ENCODE data around the gene RDH13. TPM values are rescaled to one million over a fixed set of nuclear protein-coding genes. Genes with fewer than 3 reads are reported as not detected.
A peak's percentile ranks its signal among the peaks of the same experiment; 100 is the strongest.

The RDH13 gene
- total RNA-seq, 2 experiments from 2014 or later = 21.7 to 24.0 TPM

- H3K4me1 Mint-ChIP-seq = no peaks in the 10 kb centered on the region
- no peaks in the 10 kb centered on the region for H3K9me3 Mint-ChIP-seq
- H3K27me3 Mint-ChIP-seq = no peaks in the 10 kb centered on the region
- DNase-seq = no peak
- H3K27ac Mint-ChIP-seq = no peak overlapping the region
- no peak overlapping the region for H3K4me3 Mint-ChIP-seq
- H3K36me3 Mint-ChIP-seq = peaks cover 19% of the 10 kb centered on the region
Measured at GRCh38 chr19:55096061-55096701, 33.2 kb upstream of the RDH13 start.

- H3K9me3 Mint-ChIP-seq = no peaks in the 10 kb centered on the region
- peaks cover 23% of the 10 kb centered on the region for H3K36me3 Mint-ChIP-seq
- H3K4me3 Mint-ChIP-seq = no peak overlapping the region
- no peak overlapping the region for H3K27ac Mint-ChIP-seq
- H3K4me1 Mint-ChIP-seq = no peaks in the 10 kb centered on the region
- DNase-seq = no peak
- no peaks in the 10 kb centered on the region for H3K27me3 Mint-ChIP-seq
Measured at GRCh38 chr19:55095260-55096060, 32.5 kb upstream of the RDH13 start.

GRCh38 chr19:55094456-55095259 lies 31.7 kb upstream of the RDH13 start:
- Mint-ChIP-seq H3K4me1 (no peaks in the 10 kb centered on the region), H3K27ac (no peak overlapping the region), H3K27me3 (peaks cover 3% of the 10 kb centered on the region), H3K36me3 (peaks cover 26% of the 10 kb centered on the region), H3K4me3 (no peak overlapping the region), H3K9me3 (no peaks in the 10 kb centered on the region)
- no peak for DNase-seq

GRCh38 chr19:55092423-55093318 lies 29.7 kb upstream of the RDH13 start:
- Mint-ChIP-seq H3K27ac (no peak overlapping the region), H3K4me1 (peaks cover 12% of the 10 kb centered on the region), H3K27me3 (peaks cover 23% of the 10 kb centered on the region), H3K36me3 (peaks cover 32% of the 10 kb centered on the region), H3K4me3 (no peak overlapping the region), H3K9me3 (no peaks in the 10 kb centered on the region)
- DNase-seq = no peak

GRCh38 chr19:55091955-55092354 lies 29.0 kb upstream of the RDH13 start:
- DNase-seq = no peak
- peaks cover 36% of the 10 kb centered on the region for H3K36me3 Mint-ChIP-seq
- H3K27me3 Mint-ChIP-seq = peaks cover 30% of the 10 kb centered on the region
- H3K4me1 Mint-ChIP-seq = peaks cover 18% of the 10 kb centered on the region
- H3K27ac Mint-ChIP-seq = no peak overlapping the region
- no peaks in the 10 kb centered on the region for H3K9me3 Mint-ChIP-seq
- no peak overlapping the region for H3K4me3 Mint-ChIP-seq

GRCh38 chr19:55091126-55091910 lies 28.4 kb upstream of the RDH13 start:
- Mint-ChIP-seq H3K4me1 (peaks cover 18% of the 10 kb centered on the region), H3K9me3 (no peaks in the 10 kb centered on the region), H3K36me3 (peaks cover 36% of the 10 kb centered on the region), H3K27ac (no peak overlapping the region), H3K4me3 (no peak overlapping the region), H3K27me3 (peaks cover 33% of the 10 kb centered on the region)
- no peak for DNase-seq

GRCh38 chr19:55090564-55090963 lies 27.6 kb upstream of the RDH13 start:
- Mint-ChIP-seq H3K9me3 (no peaks in the 10 kb centered on the region), H3K27ac (no peak overlapping the region)
- no peak for DNase-seq

GRCh38 chr19:55089342-55089944 lies 26.5 kb upstream of the RDH13 start:
- no peak for DNase-seq
- H3K4me1 Mint-ChIP-seq = peaks cover 18% of the 10 kb centered on the region
- H3K27me3 Mint-ChIP-seq = peaks cover 50% of the 10 kb centered on the region
- H3K4me3 Mint-ChIP-seq = no peak overlapping the region
- H3K27ac Mint-ChIP-seq = no peak overlapping the region
- H3K36me3 Mint-ChIP-seq = peaks cover 29% of the 10 kb centered on the region
- no peaks in the 10 kb centered on the region for H3K9me3 Mint-ChIP-seq

More at GRCh38 chr19:55090564-55090963, 27.6 kb upstream of the RDH13 start:
- no peak overlapping the region for H3K4me3 Mint-ChIP-seq
- peaks cover 40% of the 10 kb centered on the region for H3K27me3 Mint-ChIP-seq
- peaks cover 36% of the 10 kb centered on the region for H3K36me3 Mint-ChIP-seq
- H3K4me1 Mint-ChIP-seq = peaks cover 18% of the 10 kb centered on the region

GRCh38 chr19:55088543-55089341 lies 25.8 kb upstream of the RDH13 start:
- H3K36me3 Mint-ChIP-seq = peaks cover 29% of the 10 kb centered on the region
- DNase-seq = peak; percentile 76
- H3K4me1 Mint-ChIP-seq = peaks cover 18% of the 10 kb centered on the region
- peaks cover 56% of the 10 kb centered on the region for H3K27me3 Mint-ChIP-seq
- H3K4me3 Mint-ChIP-seq = no peak overlapping the region
- H3K27ac Mint-ChIP-seq = no peak overlapping the region
- H3K9me3 Mint-ChIP-seq = no peaks in the 10 kb centered on the region

GRCh38 chr19:55088021-55088451 lies 25.1 kb upstream of the RDH13 start:
- Mint-ChIP-seq H3K4me3 (no peak overlapping the region), H3K36me3 (peaks cover 29% of the 10 kb centered on the region), H3K4me1 (peaks cover 18% of the 10 kb centered on the region), H3K27me3 (peaks cover 63% of the 10 kb centered on the region), H3K27ac (no peak overlapping the region), H3K9me3 (no peaks in the 10 kb centered on the region)
- no peak for DNase-seq

- Mint-ChIP-seq H3K27me3 (peaks cover 69% of the 10 kb centered on the region), H3K27ac (no peak overlapping the region), H3K4me1 (peaks cover 21% of the 10 kb centered on the region), H3K36me3 (peaks cover 29% of the 10 kb centered on the region), H3K9me3 (no peaks in the 10 kb centered on the region), H3K4me3 (peak overlapping the region; percentile 55)
- DNase-seq = no peak
Measured at GRCh38 chr19:55087542-55087901, 24.6 kb upstream of the RDH13 start.

GRCh38 chr19:55086730-55087541 lies 24.0 kb upstream of the RDH13 start:
- Mint-ChIP-seq H3K27me3 (peaks cover 74% of the 10 kb centered on the region), H3K27ac (no peak overlapping the region), H3K4me3 (peak overlapping the region; percentile 55), H3K4me1 (peaks cover 23% of the 10 kb centered on the region), H3K9me3 (no peaks in the 10 kb centered on the region), H3K36me3 (peaks cover 29% of the 10 kb centered on the region)
- peak; percentile 66 for DNase-seq
